GM23248 (cell line): ENCODE results near the gene VPS4A.

Source experiments
- EZH2 ChIP-seq: fragments of 200-600 bp; sonication (generic); IDR thresholded peaks from 2 replicates; pipeline ENCODE4 v1.6.1; 2018; ENCODE audit warnings: antibody characterized with exemption, mild to moderate bottlenecking; ENCODE audit not compliant: insufficient read depth, poor library complexity, severe bottlenecking
- EZH2phosphoT487 ChIP-seq: fragments of 200-600 bp; sonication (generic); IDR thresholded peaks from 2 replicates; pipeline ENCODE4 v1.6.1; 2018; ENCODE audit warnings: antibody characterized with exemption, moderate library complexity, mild to moderate bottlenecking, low read depth; ENCODE audit not compliant: insufficient read depth

DNA sequence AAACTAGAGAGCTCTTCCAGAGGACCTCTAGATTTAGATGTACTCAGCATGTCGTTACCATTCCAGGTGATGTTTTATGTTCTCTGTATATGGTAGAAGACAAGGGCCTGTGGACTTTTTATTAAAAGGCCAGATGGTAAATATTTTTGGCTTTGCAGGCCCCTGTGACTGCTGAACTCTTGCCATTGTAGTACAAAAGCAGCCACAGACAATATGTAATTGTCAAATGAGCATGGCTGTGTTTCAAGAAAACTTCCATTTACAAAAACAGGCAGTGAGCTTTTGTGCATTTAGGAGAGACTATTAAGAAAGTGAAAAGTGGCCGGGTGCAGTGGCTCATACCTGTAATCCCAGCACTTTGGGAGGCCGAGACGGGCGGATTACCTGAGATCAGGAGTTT lies 33.0 kb downstream of the VPS4A start:
- TF ChIP-seq EZH2: no peak
- no peak for TF ChIP-seq EZH2phosphoT487
